Neural progenitor cell (in vitro differentiated cells): ENCODE measurements around the gene OVAAL. TPM values are rescaled to one million over a fixed set of nuclear protein-coding genes. Genes with fewer than 3 reads are reported as not detected.

Experiments used
- DNase-seq: peaks from one replicate; pipeline ENCODE4 v3.0.0-alpha.2; 2016; ENCODE audit warnings: low spot score
- H2AFZ ChIP-seq: fragments of 200-600 bp; sonication (generic); replicated peaks from 2 replicates; pipeline ENCODE4 v1.6.1; 2016; ENCODE audit warnings: antibody characterized with exemption
- H3F3A ChIP-seq: fragments of 200-600 bp; sonication (generic); 2 replicates; pipeline ENCODE4 v1.6.1; 2016; ENCODE audit warnings: antibody characterized with exemption, low read depth
- H3K27ac ChIP-seq: fragments of 200-600 bp; sonication (generic); 2 replicates; pipeline ENCODE4 v1.5.1; 2016; ENCODE audit warnings: mild to moderate bottlenecking
- H3K27me3 ChIP-seq: fragments of 200-600 bp; sonication (generic); 2 replicates; pipeline ENCODE4 v1.6.1; 2016; ENCODE audit warnings: mild to moderate bottlenecking, moderate library complexity
- H3K36me3 ChIP-seq: fragments of 200-600 bp; sonication (generic); 2 replicates; pipeline ENCODE4 v1.5.1; 2016
- H3K4me1 ChIP-seq: fragments of 200-600 bp; sonication (generic); 2 replicates; pipeline ENCODE4 v1.6.1; 2016; ENCODE audit warnings: mixed run types
- H3K4me2 ChIP-seq: fragments of 200-600 bp; sonication (generic); 2 replicates; pipeline ENCODE4 v1.6.1; 2016
- H3K4me3 ChIP-seq: fragments of 200-600 bp; sonication (generic); 2 replicates; pipeline ENCODE4 v1.5.1; 2016
- H3K79me2 ChIP-seq: fragments of 200-600 bp; sonication (generic); 2 replicates; pipeline ENCODE4 v1.6.1; 2016; ENCODE audit warnings: low read depth
- H3K9ac ChIP-seq: fragments of 200-600 bp; sonication (generic); 2 replicates; pipeline ENCODE4 v1.6.1; 2016
- H3K9me3 ChIP-seq: fragments of 200-600 bp; sonication (generic); 2 replicates; pipeline ENCODE4 v1.5.1; 2016; ENCODE audit warnings: low read depth
- H4K20me1 ChIP-seq: fragments of 200-600 bp; sonication (generic); 2 replicates; pipeline ENCODE4 v1.6.1; 2016; ENCODE audit warnings: low read depth
- H3K27ac Mint-ChIP-seq: 3 replicates; pipeline ENCODE4 v1.8.0; 2021; ENCODE audit warnings: mixed read lengths
- H3K27me3 Mint-ChIP-seq: 2 replicates; pipeline ENCODE4 v1.8.0; 2022; ENCODE audit warnings: low read depth, mild to moderate bottlenecking, inconsistent platforms, moderate library complexity, mixed read lengths; ENCODE audit not compliant: insufficient read depth
- H3K36me3 Mint-ChIP-seq: 3 replicates; pipeline ENCODE4 v1.8.0; 2021; ENCODE audit warnings: mixed read lengths
- H3K4me1 Mint-ChIP-seq: 3 replicates; pipeline ENCODE4 v1.8.0; 2021; ENCODE audit warnings: mixed read lengths
- H3K4me3 Mint-ChIP-seq: 3 replicates; pipeline ENCODE4 v1.8.0; 2021; ENCODE audit warnings: mild to moderate bottlenecking, moderate library complexity, mixed read lengths
- H3K9me3 Mint-ChIP-seq: 3 replicates; pipeline ENCODE4 v1.8.0; 2020; ENCODE audit warnings: mixed read lengths
- EZH2 ChIP-seq: fragments of 200-600 bp; sonication (generic); IDR thresholded peaks from 2 replicates; pipeline ENCODE4 v1.6.1; 2017; ENCODE audit warnings: antibody characterized with exemption, mild to moderate bottlenecking, moderate library complexity
- EZH2phosphoT487 ChIP-seq: fragments of 200-600 bp; sonication (generic); IDR thresholded peaks from 2 replicates; pipeline ENCODE4 v1.6.1; 2017; ENCODE audit warnings: antibody characterized with exemption
- total RNA-seq: library from RNA; depleted of rRNA; stranded (reverse); fragments of >200 nt; gene quantifications from 2 replicates; pipeline ENCODE4 v1.2.3, GENCODE V29; 2015; ENCODE audit warnings: low replicate concordance
- TF ChIP-seq, protein P1 (sequence below): fragments of 200-600 bp; sonication (generic); IDR thresholded peaks from 2 replicates; pipeline ENCODE4 v1.5.1; 2017; ENCODE audit warnings: antibody characterized with exemption, mild to moderate bottlenecking

OVAAL gene
- total RNA-seq, 1 donor from 2014 or later: not detected

DNA sequence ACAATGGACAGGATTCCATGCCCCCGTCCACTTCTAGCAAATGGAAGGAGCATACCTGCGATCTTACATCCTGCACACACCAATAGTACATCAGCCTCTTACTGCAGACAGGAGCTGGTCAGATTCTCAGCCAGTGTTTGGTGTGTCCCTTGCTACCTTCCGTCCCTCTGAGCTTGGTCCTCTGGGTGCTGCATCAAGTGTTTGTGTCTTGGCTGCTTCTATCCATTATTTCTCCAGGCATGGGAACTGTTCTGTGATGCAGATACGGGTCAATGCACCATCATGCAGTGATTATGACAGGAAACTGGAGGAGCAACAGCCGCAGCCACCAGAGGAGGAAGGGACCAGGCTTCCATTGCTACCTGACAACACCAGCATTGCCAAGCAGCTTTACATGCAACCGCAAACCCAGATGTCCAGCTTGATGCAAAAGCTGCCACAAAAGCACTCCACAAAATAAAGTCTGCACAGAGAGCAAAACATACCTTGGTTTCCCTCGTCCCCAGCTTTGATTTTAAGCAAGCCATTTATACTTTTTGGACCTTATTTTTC, 21.9 kb upstream of the OVAAL start:
- H3K27ac ChIP-seq: no peak overlapping the region
- no peak for DNase-seq
- no peaks in the 10 kb centered on the region for H3K79me2 ChIP-seq
- H2AFZ ChIP-seq: peak overlapping the region; percentile 52
- Mint-ChIP-seq H3K36me3 (no peaks in the 10 kb centered on the region), H3K4me1 (peaks cover 28% of the 10 kb centered on the region), H3K4me3 (no peak overlapping the region), H3K9me3 (no peaks in the 10 kb centered on the region), H3K27me3 (peaks cover 6% of the 10 kb centered on the region), H3K27ac (peak overlapping the region; percentile 68)
- H3K4me1 ChIP-seq: peaks cover under 1% of the 10 kb centered on the region
- no peaks in the 10 kb centered on the region for H3K27me3 ChIP-seq
- H3K9me3 ChIP-seq: no peaks in the 10 kb centered on the region
- no peak overlapping the region for H3K4me2 ChIP-seq
- no peak overlapping the region for H3K9ac ChIP-seq
- H3K36me3 ChIP-seq: no peaks in the 10 kb centered on the region
- TF ChIP-seq, protein P1, sequence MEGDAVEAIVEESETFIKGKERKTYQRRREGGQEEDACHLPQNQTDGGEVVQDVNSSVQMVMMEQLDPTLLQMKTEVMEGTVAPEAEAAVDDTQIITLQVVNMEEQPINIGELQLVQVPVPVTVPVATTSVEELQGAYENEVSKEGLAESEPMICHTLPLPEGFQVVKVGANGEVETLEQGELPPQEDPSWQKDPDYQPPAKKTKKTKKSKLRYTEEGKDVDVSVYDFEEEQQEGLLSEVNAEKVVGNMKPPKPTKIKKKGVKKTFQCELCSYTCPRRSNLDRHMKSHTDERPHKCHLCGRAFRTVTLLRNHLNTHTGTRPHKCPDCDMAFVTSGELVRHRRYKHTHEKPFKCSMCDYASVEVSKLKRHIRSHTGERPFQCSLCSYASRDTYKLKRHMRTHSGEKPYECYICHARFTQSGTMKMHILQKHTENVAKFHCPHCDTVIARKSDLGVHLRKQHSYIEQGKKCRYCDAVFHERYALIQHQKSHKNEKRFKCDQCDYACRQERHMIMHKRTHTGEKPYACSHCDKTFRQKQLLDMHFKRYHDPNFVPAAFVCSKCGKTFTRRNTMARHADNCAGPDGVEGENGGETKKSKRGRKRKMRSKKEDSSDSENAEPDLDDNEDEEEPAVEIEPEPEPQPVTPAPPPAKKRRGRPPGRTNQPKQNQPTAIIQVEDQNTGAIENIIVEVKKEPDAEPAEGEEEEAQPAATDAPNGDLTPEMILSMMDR: no peak
- TF ChIP-seq EZH2phosphoT487 (no peak), EZH2 (no peak)
- no peak overlapping the region for H3K4me3 ChIP-seq
- no peaks in the 10 kb centered on the region for H3F3A ChIP-seq
- H4K20me1 ChIP-seq: no peaks in the 10 kb centered on the region

DNA sequence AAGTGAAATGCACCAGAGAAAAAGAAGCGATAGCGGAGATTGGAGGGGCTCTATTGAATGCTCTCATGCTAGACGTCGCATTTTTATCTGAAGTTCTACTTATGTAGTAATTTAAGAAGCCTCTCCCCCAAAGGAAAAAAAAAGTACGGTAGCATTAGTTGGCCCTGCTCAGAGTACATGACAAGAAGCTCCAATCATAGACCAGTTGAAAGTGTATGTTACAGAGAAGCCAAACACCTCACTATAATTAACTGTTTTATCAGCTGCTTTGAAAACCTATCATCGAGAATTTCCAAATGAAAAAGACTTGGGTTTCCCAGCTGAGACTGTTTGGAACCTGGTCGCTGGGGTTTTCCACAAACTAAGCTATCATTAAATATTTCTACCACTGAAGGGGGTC, 19.6 kb upstream of the OVAAL start:
- Histone ChIP-seq H3K4me3 (no peak overlapping the region), H3K9ac (no peak overlapping the region), H4K20me1 (no peaks in the 10 kb centered on the region), H3K36me3 (no peaks in the 10 kb centered on the region), H3K27ac (no peak overlapping the region), H3K79me2 (no peaks in the 10 kb centered on the region), H3K27me3 (no peaks in the 10 kb centered on the region), H3K9me3 (no peaks in the 10 kb centered on the region), H3F3A (no peaks in the 10 kb centered on the region), H3K4me1 (peaks cover 9% of the 10 kb centered on the region), H2AFZ (no peak overlapping the region), H3K4me2 (no peak overlapping the region)
- peaks cover 6% of the 10 kb centered on the region for H3K27me3 Mint-ChIP-seq
- no peak for DNase-seq
- no peak overlapping the region for H3K4me3 Mint-ChIP-seq
- peaks cover 38% of the 10 kb centered on the region for H3K4me1 Mint-ChIP-seq
- H3K27ac Mint-ChIP-seq: no peak overlapping the region
- no peaks in the 10 kb centered on the region for H3K9me3 Mint-ChIP-seq
- no peaks in the 10 kb centered on the region for H3K36me3 Mint-ChIP-seq
- TF ChIP-seq, protein P1: no peak
- no peak for TF ChIP-seq EZH2
- TF ChIP-seq EZH2phosphoT487: no peak

DNA sequence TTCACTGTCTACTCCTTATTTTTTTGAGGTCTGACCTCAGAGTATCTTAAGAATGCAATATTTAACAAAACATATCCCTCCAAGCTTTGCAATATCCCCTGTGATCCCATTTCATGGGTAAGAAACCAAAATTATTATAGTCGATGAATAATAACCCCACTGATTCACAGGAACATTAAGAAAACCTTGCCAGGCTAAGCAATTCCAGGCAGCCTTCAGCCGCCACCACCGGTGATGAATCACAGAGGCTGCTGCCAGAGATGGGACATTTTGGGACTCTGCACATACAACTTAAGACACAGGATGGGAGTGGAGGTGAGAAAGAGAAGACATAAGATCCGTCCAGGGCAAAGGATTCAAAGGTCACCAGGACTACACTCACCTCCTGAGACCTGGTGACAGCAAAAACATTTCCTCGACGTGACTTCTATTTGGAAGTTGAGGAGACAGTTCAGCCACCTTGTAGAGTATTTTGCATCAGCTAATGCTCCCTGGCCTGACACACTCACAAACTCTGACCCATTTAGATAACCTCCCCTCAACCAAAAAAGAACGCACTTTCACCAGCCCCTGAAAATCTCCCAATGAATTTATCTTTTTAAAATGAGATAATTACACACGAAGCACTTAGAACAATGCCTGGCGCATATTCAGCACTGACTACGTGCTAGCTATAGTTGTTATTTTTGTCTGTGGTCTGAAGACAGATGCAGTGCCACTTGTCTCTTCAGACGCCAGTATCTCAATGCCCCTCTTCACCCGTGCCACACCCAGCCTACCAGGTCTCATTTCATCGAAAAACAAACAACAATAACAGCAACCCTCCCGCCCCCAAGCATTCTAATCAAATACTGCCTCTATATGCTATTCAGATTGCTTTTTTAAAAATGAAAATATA, 17.8 kb upstream of the OVAAL start:
- H3K9ac ChIP-seq: no peak overlapping the region
- no peaks in the 10 kb centered on the region for H3K9me3 ChIP-seq
- peaks cover 41% of the 10 kb centered on the region for H3K4me1 Mint-ChIP-seq
- H3F3A ChIP-seq: no peaks in the 10 kb centered on the region
- H3K27ac ChIP-seq: no peak overlapping the region
- no peaks in the 10 kb centered on the region for H4K20me1 ChIP-seq
- H3K4me1 ChIP-seq: peaks cover 9% of the 10 kb centered on the region
- H3K4me3 ChIP-seq: no peak overlapping the region
- H3K4me3 Mint-ChIP-seq: no peak overlapping the region
- H2AFZ ChIP-seq: no peak overlapping the region
- TF ChIP-seq EZH2phosphoT487 (no peak), EZH2 (no peak)
- TF ChIP-seq, protein P1: no peak
- H3K4me2 ChIP-seq: no peak overlapping the region
- H3K79me2 ChIP-seq: no peaks in the 10 kb centered on the region
- H3K36me3 ChIP-seq: no peaks in the 10 kb centered on the region
- H3K27ac Mint-ChIP-seq: no peak overlapping the region
- no peaks in the 10 kb centered on the region for H3K36me3 Mint-ChIP-seq
- no peak for DNase-seq
- H3K27me3 ChIP-seq: no peaks in the 10 kb centered on the region
- H3K27me3 Mint-ChIP-seq: peaks cover 2% of the 10 kb centered on the region
- no peaks in the 10 kb centered on the region for H3K9me3 Mint-ChIP-seq
